ENCODE results near the gene FAM131A.
A peak's percentile ranks its signal among the peaks of the same experiment; 100 is the strongest.

FAM131A gene

DNA sequence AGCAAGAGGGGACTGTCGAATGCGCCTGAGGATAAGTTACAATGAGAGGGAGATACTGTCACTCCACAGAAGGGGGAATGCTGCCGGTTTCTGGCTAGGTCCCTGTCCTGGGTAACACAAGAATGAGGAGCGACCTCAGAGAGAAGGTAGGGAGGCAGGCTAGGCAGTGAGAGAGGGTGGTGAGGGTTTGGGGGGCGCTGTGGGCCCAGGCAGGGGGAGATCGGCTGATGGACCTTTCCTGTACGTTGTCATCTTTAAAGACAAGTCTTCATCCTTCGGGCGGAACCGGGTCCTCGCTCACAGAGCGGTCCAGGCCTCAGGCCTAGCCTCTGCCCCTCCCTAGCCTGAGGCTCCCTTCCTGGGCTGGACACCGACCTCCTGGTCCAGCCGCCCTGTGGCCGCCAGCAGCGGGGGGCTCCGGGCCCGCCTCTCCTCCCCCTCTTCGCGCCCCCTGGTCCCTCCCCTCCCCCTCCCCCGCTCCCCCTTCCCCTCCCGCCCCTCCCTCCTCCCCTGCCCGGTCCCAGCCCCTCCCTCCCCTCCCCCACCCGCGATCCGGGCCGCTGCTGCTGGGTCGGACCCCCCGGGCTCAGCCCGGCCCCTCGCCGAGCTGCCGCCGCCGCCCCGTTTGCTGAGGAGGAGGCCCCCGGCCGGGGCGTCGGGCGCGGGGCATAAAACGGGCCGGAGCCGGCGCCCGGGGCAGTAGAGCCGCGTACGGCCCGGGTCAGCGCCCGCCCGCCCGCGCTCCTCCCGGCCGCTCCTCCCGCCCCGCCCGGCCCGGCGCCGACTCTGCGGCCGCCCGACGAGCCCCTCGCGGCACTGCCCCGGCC lies 42.2 kb downstream of the FAM131A start, which contains the start of gene CHRD:
Gene CHRD, plus strand, starts transcription at position 697 of the 827 bp plus-strand sequence. CDS start 265 bp downstream, outside the sequence.
- H3K4me1 ChIP-seq, result peaks cover 10% of the 10 kb centered on the region
- H3K36me3 ChIP-seq, result no peaks in the 10 kb centered on the region
- H3K4me3 ChIP-seq (ENCODE audit: low read depth, low read length), result no peak within 1 kb of the TSS
- TF ChIP-seq, protein P1, sequence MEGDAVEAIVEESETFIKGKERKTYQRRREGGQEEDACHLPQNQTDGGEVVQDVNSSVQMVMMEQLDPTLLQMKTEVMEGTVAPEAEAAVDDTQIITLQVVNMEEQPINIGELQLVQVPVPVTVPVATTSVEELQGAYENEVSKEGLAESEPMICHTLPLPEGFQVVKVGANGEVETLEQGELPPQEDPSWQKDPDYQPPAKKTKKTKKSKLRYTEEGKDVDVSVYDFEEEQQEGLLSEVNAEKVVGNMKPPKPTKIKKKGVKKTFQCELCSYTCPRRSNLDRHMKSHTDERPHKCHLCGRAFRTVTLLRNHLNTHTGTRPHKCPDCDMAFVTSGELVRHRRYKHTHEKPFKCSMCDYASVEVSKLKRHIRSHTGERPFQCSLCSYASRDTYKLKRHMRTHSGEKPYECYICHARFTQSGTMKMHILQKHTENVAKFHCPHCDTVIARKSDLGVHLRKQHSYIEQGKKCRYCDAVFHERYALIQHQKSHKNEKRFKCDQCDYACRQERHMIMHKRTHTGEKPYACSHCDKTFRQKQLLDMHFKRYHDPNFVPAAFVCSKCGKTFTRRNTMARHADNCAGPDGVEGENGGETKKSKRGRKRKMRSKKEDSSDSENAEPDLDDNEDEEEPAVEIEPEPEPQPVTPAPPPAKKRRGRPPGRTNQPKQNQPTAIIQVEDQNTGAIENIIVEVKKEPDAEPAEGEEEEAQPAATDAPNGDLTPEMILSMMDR (IDR thresholded peaks at IDR 0.05; ENCODE audit: low read depth, low read length), result no peak
- peaks cover 72% of the 10 kb centered on the region for H3K27me3 ChIP-seq
- DNase-seq, result no peak
- no peaks in the 10 kb centered on the region for H3K9me3 ChIP-seq

DNA sequence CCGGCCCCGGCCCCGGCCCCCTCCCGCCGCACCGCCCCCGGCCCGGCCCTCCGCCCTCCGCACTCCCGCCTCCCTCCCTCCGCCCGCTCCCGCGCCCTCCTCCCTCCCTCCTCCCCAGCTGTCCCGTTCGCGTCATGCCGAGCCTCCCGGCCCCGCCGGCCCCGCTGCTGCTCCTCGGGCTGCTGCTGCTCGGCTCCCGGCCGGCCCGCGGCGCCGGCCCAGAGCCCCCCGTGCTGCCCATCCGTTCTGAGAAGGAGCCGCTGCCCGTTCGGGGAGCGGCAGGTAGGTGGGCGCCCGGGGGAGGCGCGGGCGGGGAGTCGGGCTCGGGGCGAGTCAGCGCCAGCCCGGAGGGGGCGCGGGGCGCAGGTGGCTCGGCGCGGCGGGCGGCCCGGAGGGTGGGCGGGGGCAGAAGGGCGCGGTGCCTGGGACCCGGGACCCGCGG lies 42.8 kb downstream of the FAM131A start:
- peak; percentile 45 for DNase-seq
- Histone ChIP-seq H3K4me3 (ENCODE audit: low read depth, low read length) (no peak overlapping the region), H3K27me3 (peaks cover 65% of the 10 kb centered on the region), H3K36me3 (no peaks in the 10 kb centered on the region), H3K9me3 (no peaks in the 10 kb centered on the region), H3K4me1 (peaks cover 10% of the 10 kb centered on the region)
- TF ChIP-seq, protein P1 (IDR thresholded peaks at IDR 0.05; ENCODE audit: low read depth, low read length), result no peak

DNA sequence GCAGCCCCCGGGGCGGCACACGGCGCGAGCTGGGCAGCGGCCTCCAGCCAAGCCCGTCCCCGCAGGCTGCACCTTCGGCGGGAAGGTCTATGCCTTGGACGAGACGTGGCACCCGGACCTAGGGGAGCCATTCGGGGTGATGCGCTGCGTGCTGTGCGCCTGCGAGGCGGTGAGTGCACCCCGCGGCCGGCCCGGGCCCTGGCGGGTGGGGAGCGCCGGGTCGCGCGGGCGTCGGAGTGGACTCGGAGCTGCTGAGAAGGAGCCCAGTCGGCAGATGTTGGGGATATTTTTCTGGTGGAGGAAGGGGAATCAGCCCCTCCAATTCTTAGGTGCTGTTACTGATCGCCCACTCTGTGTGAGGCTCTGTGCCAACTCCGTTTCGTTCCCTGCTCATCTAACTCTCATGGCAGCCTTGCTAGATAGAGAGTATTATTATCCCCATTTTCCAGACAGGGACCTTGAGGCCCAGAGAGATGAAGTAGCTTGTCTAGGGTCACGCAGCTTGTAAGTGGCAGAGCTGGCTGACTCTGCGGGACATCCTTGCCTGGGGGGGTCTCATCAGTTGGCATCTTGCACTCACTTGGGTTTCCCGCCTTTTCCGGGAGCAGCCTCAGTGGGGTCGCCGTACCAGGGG lies 43.3 kb downstream of the FAM131A start:
- DNase-seq, result no peak
- H3K9me3 ChIP-seq, result no peaks in the 10 kb centered on the region
- no peaks in the 10 kb centered on the region for H3K36me3 ChIP-seq
- H3K4me3 ChIP-seq (ENCODE audit: low read depth, low read length), result no peak overlapping the region
- TF ChIP-seq, protein P1 (IDR thresholded peaks at IDR 0.05; ENCODE audit: low read depth, low read length), result no peak
- H3K27me3 ChIP-seq, result peaks cover 60% of the 10 kb centered on the region
- H3K4me1 ChIP-seq, result peaks cover 10% of the 10 kb centered on the region

DNA sequence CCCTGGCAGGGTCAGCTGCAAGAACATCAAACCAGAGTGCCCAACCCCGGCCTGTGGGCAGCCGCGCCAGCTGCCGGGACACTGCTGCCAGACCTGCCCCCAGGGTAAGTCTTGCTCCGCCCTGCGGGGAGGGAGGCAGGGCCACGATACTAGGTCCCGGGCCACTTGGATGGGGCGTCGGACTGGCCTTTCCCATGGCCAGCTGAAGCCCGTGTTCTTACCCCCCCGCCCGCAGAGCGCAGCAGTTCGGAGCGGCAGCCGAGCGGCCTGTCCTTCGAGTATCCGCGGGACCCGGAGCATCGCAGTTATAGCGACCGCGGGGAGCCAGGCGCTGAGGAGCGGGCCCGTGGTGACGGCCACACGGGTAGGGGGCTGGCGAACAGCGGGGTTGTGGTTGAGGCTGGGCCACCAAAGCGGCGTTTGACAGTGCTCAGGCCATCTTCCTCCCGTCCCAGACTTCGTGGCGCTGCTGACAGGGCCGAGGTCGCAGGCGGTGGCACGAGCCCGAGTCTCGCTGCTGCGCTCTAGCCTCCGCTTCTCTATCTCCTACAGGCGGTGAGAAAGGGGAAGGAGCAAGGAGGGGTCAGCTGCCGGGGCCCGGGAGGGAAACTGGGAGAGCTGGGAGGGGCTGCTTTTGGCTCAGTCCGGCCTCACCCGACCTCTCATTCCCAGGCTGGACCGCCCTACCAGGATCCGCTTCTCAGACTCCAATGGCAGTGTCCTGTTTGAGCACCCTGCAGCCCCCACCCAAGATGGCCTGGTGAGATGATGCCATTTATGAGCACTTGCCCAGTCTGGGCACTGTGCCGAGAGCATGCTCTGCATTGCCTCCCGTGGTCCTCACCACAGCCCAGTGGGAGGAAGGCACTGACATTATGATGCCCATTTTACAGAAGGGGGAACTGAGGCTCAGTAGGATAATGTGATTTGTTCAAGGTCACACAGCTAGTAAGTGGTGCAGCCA lies 44.1 kb downstream of the FAM131A start:
- TF ChIP-seq, protein P1 (IDR thresholded peaks at IDR 0.05; ENCODE audit: low read depth, low read length), result no peak
- Histone ChIP-seq H3K36me3 (no peaks in the 10 kb centered on the region), H3K4me1 (peaks cover 10% of the 10 kb centered on the region), H3K27me3 (peaks cover 52% of the 10 kb centered on the region), H3K9me3 (no peaks in the 10 kb centered on the region), H3K4me3 (ENCODE audit: low read depth, low read length) (no peak overlapping the region)
- peak; percentile 37 for DNase-seq

DNA sequence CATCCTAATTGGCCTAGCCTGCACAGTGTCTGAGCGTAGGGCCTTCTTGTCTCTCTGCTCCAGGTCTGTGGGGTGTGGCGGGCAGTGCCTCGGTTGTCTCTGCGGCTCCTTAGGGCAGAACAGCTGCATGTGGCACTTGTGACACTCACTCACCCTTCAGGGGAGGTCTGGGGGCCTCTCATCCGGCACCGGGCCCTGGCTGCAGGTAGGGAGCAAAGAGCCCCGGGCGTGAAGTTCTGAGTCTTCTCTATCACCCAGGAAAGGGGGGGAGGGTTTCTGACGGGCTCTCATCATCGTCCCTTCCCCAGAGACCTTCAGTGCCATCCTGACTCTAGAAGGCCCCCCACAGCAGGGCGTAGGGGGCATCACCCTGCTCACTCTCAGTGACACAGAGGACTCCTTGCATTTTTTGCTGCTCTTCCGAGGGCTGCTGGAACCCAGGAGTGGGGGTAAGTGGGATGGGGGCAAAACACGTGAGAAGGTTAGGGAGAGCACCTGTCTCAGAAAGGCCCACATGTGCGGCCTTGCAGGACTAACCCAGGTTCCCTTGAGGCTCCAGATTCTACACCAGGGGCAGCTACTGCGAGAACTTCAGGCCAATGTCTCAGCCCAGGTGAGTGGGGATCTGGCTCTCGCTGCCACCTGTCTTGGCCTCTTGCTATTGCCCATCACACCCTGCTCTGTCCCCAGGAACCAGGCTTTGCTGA lies 45.1 kb downstream of the FAM131A start:
- H3K36me3 ChIP-seq, result no peaks in the 10 kb centered on the region
- H3K9me3 ChIP-seq, result no peaks in the 10 kb centered on the region
- peaks cover 10% of the 10 kb centered on the region for H3K4me1 ChIP-seq
- DNase-seq, result no peak
- H3K4me3 ChIP-seq (ENCODE audit: low read depth, low read length), result no peak overlapping the region
- peaks cover 44% of the 10 kb centered on the region for H3K27me3 ChIP-seq
- TF ChIP-seq, protein P1 (IDR thresholded peaks at IDR 0.05; ENCODE audit: low read depth, low read length), result no peak

Data from BE2C (cell line).